Activated naive CD8-positive, alpha-beta T cell (primary cell): ENCODE results near the gene SYNE4.
A peak's percentile ranks its signal among the peaks of the same experiment; 100 is the strongest.
"Not testable (repeated sequence)": the region's sequence is repeated elsewhere in the genome, so short reads cannot be mapped to it uniquely, and the experiment has no call there.

ENCODE experiments used
- H3K27ac Mint-ChIP-seq: one replicate; pipeline ENCODE4 v1.8.0; 2021; ENCODE audit warnings: mixed read lengths
- H3K27me3 Mint-ChIP-seq: one replicate; pipeline ENCODE4 v1.8.0; 2021; ENCODE audit warnings: mixed read lengths
- H3K36me3 Mint-ChIP-seq: one replicate; pipeline ENCODE4 v1.8.0; 2021; ENCODE audit warnings: mixed read lengths
- H3K4me1 Mint-ChIP-seq: one replicate; pipeline ENCODE4 v1.8.0; 2021; ENCODE audit warnings: low read depth, mixed read lengths
- H3K4me3 Mint-ChIP-seq: one replicate; pipeline ENCODE4 v1.8.0; 2021; ENCODE audit warnings: mild to moderate bottlenecking, mixed read lengths
- H3K9me3 Mint-ChIP-seq: one replicate; pipeline ENCODE4 v1.8.0; 2021; ENCODE audit warnings: low read depth, mixed read lengths

SYNE4 gene

DNA sequence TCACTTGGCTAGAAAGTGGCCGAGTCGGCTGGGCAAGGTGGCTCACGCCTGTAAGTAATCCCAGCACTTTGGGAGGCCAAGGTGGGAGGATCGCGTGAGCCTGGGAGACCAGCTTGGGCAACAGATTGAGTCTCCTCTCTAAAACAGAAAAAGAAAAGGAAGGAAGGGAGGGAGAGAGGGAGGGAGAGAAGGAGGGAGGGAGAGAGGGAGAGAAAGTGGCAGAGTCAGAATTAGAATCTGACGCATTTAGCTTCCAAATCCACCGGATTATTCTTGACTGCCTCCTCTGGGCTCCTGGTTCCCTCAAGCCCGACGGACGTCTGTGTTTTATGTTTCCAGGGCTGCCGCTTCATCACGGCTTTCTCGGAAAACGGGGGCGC is 50.0 kb downstream of the SYNE4 start:
- H3K27me3 Mint-ChIP-seq, result no peaks in the 10 kb centered on the region

DNA sequence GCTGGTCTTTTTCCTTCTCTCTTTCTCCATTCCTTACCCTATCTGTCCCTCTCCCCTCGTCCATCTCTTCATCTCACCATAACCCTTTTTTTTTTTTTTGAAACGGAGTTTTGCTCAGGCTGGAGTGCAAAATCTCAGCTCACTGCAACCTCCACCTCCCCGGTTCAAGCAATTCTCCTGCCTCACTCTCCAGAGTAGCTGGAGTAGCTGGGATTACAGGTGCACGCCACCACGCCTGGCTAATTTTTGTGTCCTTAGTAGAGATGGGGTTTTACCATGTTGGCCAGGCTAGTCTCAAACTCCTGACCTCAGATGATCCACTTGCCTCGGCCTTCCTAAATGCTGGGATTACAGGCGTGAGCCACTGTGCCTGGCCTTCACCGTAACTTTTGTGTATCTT is 51.2 kb downstream of the SYNE4 start:
- not testable (repeated sequence) for H3K36me3 Mint-ChIP-seq, H3K9me3 Mint-ChIP-seq, H3K27me3 Mint-ChIP-seq
- Mint-ChIP-seq H3K4me3 (peak overlapping the region; percentile 40), H3K4me1 (peaks cover 60% of the 10 kb centered on the region), H3K27ac (peak overlapping the region; percentile 4)

More for the DNA sequence above, 50.0 kb downstream of the SYNE4 start:
- no peaks in the 10 kb centered on the region for H3K9me3 Mint-ChIP-seq
- peaks cover 50% of the 10 kb centered on the region for H3K4me1 Mint-ChIP-seq
- H3K4me3 Mint-ChIP-seq, result peak overlapping the region; percentile 79
- no peak overlapping the region for H3K27ac Mint-ChIP-seq
- H3K36me3 Mint-ChIP-seq, result no peaks in the 10 kb centered on the region

DNA sequence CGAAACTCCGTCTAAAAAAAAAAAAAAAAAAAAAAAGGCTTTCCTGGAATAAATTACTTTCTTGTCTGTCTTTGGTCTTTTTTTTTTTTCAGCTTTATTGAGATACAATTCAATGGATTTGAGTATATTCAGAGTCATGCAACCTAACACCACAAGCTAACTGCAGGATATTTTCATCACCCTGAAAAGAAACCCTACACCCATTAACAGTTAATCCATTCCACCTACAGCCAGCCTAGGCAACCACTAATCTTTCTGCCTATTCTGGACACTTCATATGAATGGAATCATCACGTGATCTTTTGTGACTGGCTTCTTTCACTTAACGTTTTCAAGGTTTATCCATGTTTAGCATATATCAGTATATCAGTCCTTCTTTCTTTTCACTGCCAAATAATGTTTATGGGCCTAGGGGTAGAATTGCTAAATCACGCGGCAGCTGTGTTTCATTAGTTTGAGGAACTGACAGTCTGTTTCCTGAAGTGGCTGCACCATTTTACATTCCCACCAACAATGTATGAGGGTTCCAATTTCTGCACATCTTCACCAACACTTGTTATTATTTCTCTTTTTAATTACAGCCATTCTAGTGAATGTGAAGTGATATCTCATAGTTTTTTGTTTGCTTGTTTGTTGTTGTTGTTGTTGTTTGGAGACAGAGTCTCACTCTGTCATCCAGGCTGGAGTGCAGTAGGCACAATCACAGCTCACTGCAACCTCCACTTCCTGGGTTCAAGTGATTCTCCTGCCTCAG is 52.6 kb downstream of the SYNE4 start:
- no peaks in the 10 kb centered on the region for H3K36me3 Mint-ChIP-seq
- H3K4me1 Mint-ChIP-seq, result peaks cover 66% of the 10 kb centered on the region
- no peaks in the 10 kb centered on the region for H3K27me3 Mint-ChIP-seq
- H3K4me3 Mint-ChIP-seq, result no peak overlapping the region
- no peaks in the 10 kb centered on the region for H3K9me3 Mint-ChIP-seq
- H3K27ac Mint-ChIP-seq, result peak overlapping the region; percentile 61
